HG03575 (cell line): ENCODE data around the gene MCUB.
A peak's percentile ranks its signal among the peaks of the same experiment; 100 is the strongest.
"Not testable (repeated sequence)": the region's sequence is repeated elsewhere in the genome, so short reads cannot be mapped to it uniquely, and the experiment has no call there.

Source experiments
- ATAC-seq: cut with Tn5 transposase; IDR thresholded peaks from one replicate; pipeline ENCODE4 v1.9.1; 2021; ENCODE audit not compliant: unreplicated experiment, insufficient number of reproducible peaks, low FRiP score; ENCODE audit errors: extremely low read depth

MCUB gene

GRCh38 chr4:109559983-109560686, at the start of gene MCUB:
Gene MCUB (plus strand): TSS chr4:109560246. CDS start chr4:109560338, 92 bp downstream.
- ATAC-seq, result peak; percentile 64

- no peak for ATAC-seq
Observed at GRCh38 chr4:109510687-109511086, 49.4 kb upstream of the MCUB start.

- no peak for ATAC-seq
Observed at GRCh38 chr4:109511414-109511813, 48.6 kb upstream of the MCUB start.

- not testable (repeated sequence) for ATAC-seq
Observed at GRCh38 chr4:109513368-109513767, 46.7 kb upstream of the MCUB start.

- ATAC-seq, result no peak
Observed at GRCh38 chr4:109532182-109532581, 27.9 kb upstream of the MCUB start.

- no peak for ATAC-seq
Observed at GRCh38 chr4:109545401-109545800, 14.6 kb upstream of the MCUB start.

GRCh38 chr4:109547394-109547793, 12.7 kb upstream of the MCUB start:
- ATAC-seq, result no peak

- ATAC-seq, result no peak
Observed at GRCh38 chr4:109548655-109549054, 11.4 kb upstream of the MCUB start.

GRCh38 chr4:109552237-109552636, 7.8 kb upstream of the MCUB start:
- ATAC-seq, result no peak

- no peak for ATAC-seq
Observed at GRCh38 chr4:109553130-109553529, 6.9 kb upstream of the MCUB start.

GRCh38 chr4:109554971-109555370, 5.1 kb upstream of the MCUB start:
- ATAC-seq, result no peak

- ATAC-seq, result no peak
Observed at GRCh38 chr4:109557433-109557832, 2.6 kb upstream of the MCUB start.

GRCh38 chr4:109558095-109558494, 2.0 kb upstream of the MCUB start:
- not testable (repeated sequence) for ATAC-seq

GRCh38 chr4:109559625-109559982, 442 bp upstream of the MCUB start:
- peak; percentile 3 for ATAC-seq

GRCh38 chr4:109560687-109561461, 828 bp downstream of the MCUB start:
- ATAC-seq, result peak; percentile 44

- ATAC-seq, result no peak
Observed at GRCh38 chr4:109562457-109563239, 2.6 kb downstream of the MCUB start.

GRCh38 chr4:109571494-109571893, 11.4 kb downstream of the MCUB start:
- ATAC-seq, result no peak

- ATAC-seq, result no peak
Observed at GRCh38 chr4:109572154-109572553, 12.1 kb downstream of the MCUB start.

GRCh38 chr4:109574443-109574850, 14.4 kb downstream of the MCUB start:
- no peak for ATAC-seq
